Measurements from ENCODE around the gene RALBP1.
"Not testable (repeated sequence)": the region's sequence is repeated elsewhere in the genome, so short reads cannot be mapped to it uniquely, and the experiment has no call there.

Gene RALBP1

GRCh38 chr18:9474983-9475642, at the start of gene RALBP1:
Gene RALBP1 (plus strand): TSS chr18:9475513. CDS start chr18:9513046, 37,533 bp downstream.
- DNase-seq, result peak; percentile 91

- DNase-seq, result no peak
These were observed 48.6 kb upstream of the RALBP1 start for GRCh38 chr18:9426753-9427152.

- DNase-seq, result peak; percentile 63
These were observed 47.0 kb upstream of the RALBP1 start for GRCh38 chr18:9428301-9428706.

GRCh38 chr18:9428862-9429661, 46.3 kb upstream of the RALBP1 start:
- DNase-seq, result no peak

- no peak for DNase-seq
These were observed 45.7 kb upstream of the RALBP1 start for GRCh38 chr18:9429662-9429993.

- DNase-seq, result not testable (repeated sequence)
These were observed 45.0 kb upstream of the RALBP1 start for GRCh38 chr18:9430315-9430714.

GRCh38 chr18:9431296-9431695, 44.0 kb upstream of the RALBP1 start:
- no peak for DNase-seq

GRCh38 chr18:9433122-9433521, 42.2 kb upstream of the RALBP1 start:
- not testable (repeated sequence) for DNase-seq

- no peak for DNase-seq
These were observed 41.6 kb upstream of the RALBP1 start for GRCh38 chr18:9433671-9434121.

GRCh38 chr18:9434122-9434701, 41.1 kb upstream of the RALBP1 start:
- no peak for DNase-seq

- no peak for DNase-seq
These were observed 40.3 kb upstream of the RALBP1 start for GRCh38 chr18:9435041-9435440.

GRCh38 chr18:9436206-9436929, 38.9 kb upstream of the RALBP1 start:
- DNase-seq, result no peak

GRCh38 chr18:9437021-9437437, 38.3 kb upstream of the RALBP1 start:
- no peak for DNase-seq

GRCh38 chr18:9437672-9438071, 37.6 kb upstream of the RALBP1 start:
- no peak for DNase-seq

- no peak for DNase-seq
These were observed 34.3 kb upstream of the RALBP1 start for GRCh38 chr18:9441061-9441460.

GRCh38 chr18:9444549-9444948, 30.8 kb upstream of the RALBP1 start:
- DNase-seq, result no peak

- no peak for DNase-seq
These were observed 28.5 kb upstream of the RALBP1 start for GRCh38 chr18:9446839-9447238.

- DNase-seq, result no peak
These were observed 28.0 kb upstream of the RALBP1 start for GRCh38 chr18:9447334-9447733.

GRCh38 chr18:9449600-9450414, 25.5 kb upstream of the RALBP1 start:
- DNase-seq, result no peak

GRCh38 chr18:9450920-9451319, 24.4 kb upstream of the RALBP1 start:
- not testable (repeated sequence) for DNase-seq

- no peak for DNase-seq
These were observed 22.0 kb upstream of the RALBP1 start for GRCh38 chr18:9453283-9453682.

- no peak for DNase-seq
These were observed 21.1 kb upstream of the RALBP1 start for GRCh38 chr18:9454061-9454703.
